Fibroblast of villous mesenchyme (primary cell): ENCODE results near the gene ABHD16B. TPM values are rescaled to one million over a fixed set of nuclear protein-coding genes. Genes with fewer than 3 reads are reported as not detected.
A peak's percentile ranks its signal among the peaks of the same experiment; 100 is the strongest.

Experiments used
- DNase-seq: peaks from one replicate; pipeline ENCODE4 v3.0.0-alpha.2; 2010; ENCODE audit warnings: low read depth
- H3K4me3 ChIP-seq: 2 replicates; pipeline ENCODE4 v1.5.1; 2011; ENCODE audit warnings: low read depth, mild to moderate bottlenecking, low read length
- CTCF ChIP-seq: IDR thresholded peaks from 2 replicates; pipeline ENCODE4 v1.5.1; 2012; ENCODE audit warnings: low read depth, mild to moderate bottlenecking, low read length; ENCODE audit not compliant: insufficient read depth
- small RNA-seq: library from RNA; depleted of rRNA; stranded (forward); fragments of <200 nt; gene quantifications from one replicate; pipeline ENCODE3, GENCODE V24; 2012
- total RNA-seq: library from RNA; depleted of rRNA; stranded (reverse); fragments of >200 nt; gene quantifications from 2 replicates; pipeline ENCODE4 v1.2.3, GENCODE V29; 2012

ABHD16B gene
- total RNA-seq, 1 donor = not detected

- no peak for TF ChIP-seq CTCF
Measured at GRCh38 chr20:63898882-63899558, 37.7 kb downstream of the ABHD16B start.

GRCh38 chr20:63900413-63900812 lies 39.1 kb downstream of the ABHD16B start:
- no peak overlapping the region for H3K4me3 ChIP-seq
- TF ChIP-seq CTCF = no peak
- no peak for DNase-seq

More at GRCh38 chr20:63898882-63899558, 37.7 kb downstream of the ABHD16B start:
- DNase-seq = no peak
- H3K4me3 ChIP-seq = no peak overlapping the region

- no peak overlapping the region for H3K4me3 ChIP-seq
- TF ChIP-seq CTCF = no peak
- no peak for DNase-seq
Measured at GRCh38 chr20:63903796-63904561, 42.7 kb downstream of the ABHD16B start.

GRCh38 chr20:63908008-63908682 lies 46.8 kb downstream of the ABHD16B start:
- no peak overlapping the region for H3K4me3 ChIP-seq
- DNase-seq = peak; percentile 76
- no peak for TF ChIP-seq CTCF

- DNase-seq = peak; percentile 34
- no peak for TF ChIP-seq CTCF
- no peak overlapping the region for H3K4me3 ChIP-seq
Measured at GRCh38 chr20:63911176-63911575, 49.9 kb downstream of the ABHD16B start.

Small RNA genes lying within 50 kb of the gene (small RNA-seq; reads per million reads assigned to genes)
- 7.9 reads per million, percentile 88 among the genes with 10 or more reads in this experiment for gene RNU1-134P

Other genes with a start within 250 kb of the ABHD16B start
- gene GMEB2, start 234.4 kb upstream of the ABHD16B start, total RNA-seq = 9.3 and 10.8 TPM in 2 replicates
- gene STMN3, start 208.1 kb upstream of the ABHD16B start, total RNA-seq = 5.6 and 10.6 TPM in 2 replicates
- gene RTEL1, start 203.2 kb upstream of the ABHD16B start, total RNA-seq = 11.7 and 14.2 TPM in 2 replicates
- gene TNFRSF6B, start 164.8 kb upstream of the ABHD16B start, total RNA-seq = 31.5 and 44.5 TPM in 2 replicates
- gene ARFRP1, start 153.5 kb upstream of the ABHD16B start, total RNA-seq = 24.2 and 30.3 TPM in 2 replicates
- gene ZGPAT, start 153.5 kb upstream of the ABHD16B start, total RNA-seq = 19.4 and 20.3 TPM in 2 replicates
- 3.5 TPM in 2 replicates for gene LIME1, start 124.8 kb upstream of the ABHD16B start, total RNA-seq
- 24.2 and 35.1 TPM in 2 replicates for gene SLC2A4RG, start 121.7 kb upstream of the ABHD16B start, total RNA-seq
- gene ZBTB46, start 30.2 kb upstream of the ABHD16B start, total RNA-seq = 13.8 and 21.3 TPM in 2 replicates
- gene TPD52L2, start 3.8 kb downstream of the ABHD16B start, total RNA-seq = 103 and 115 TPM in 2 replicates
- gene DNAJC5, start 33.6 kb downstream of the ABHD16B start, total RNA-seq = 51.2 and 61.7 TPM in 2 replicates
- 20.9 and 25.0 TPM in 2 replicates for gene UCKL1, start 94.9 kb downstream of the ABHD16B start, total RNA-seq
- 13.8 and 15.8 TPM in 2 replicates for gene ZNF512B, start 108.4 kb downstream of the ABHD16B start, total RNA-seq
- gene SAMD10, start 118.1 kb downstream of the ABHD16B start, total RNA-seq = 0.64 and 1.3 TPM in 2 replicates
- 52.7 and 53.8 TPM in 2 replicates for gene PRPF6, start 119.6 kb downstream of the ABHD16B start, total RNA-seq
- gene C20orf204, start 174.7 kb downstream of the ABHD16B start, total RNA-seq = 0.43 and 0.97 TPM in 2 replicates
- gene SOX18, start 188.1 kb downstream of the ABHD16B start, total RNA-seq = under 0.01 TPM in 1 of 2 replicates, not detected in the other
- 20.7 and 24.2 TPM in 2 replicates for gene TCEA2, start 201.7 kb downstream of the ABHD16B start, total RNA-seq
- 13.0 and 13.2 TPM in 2 replicates for gene RGS19, start 218.0 kb downstream of the ABHD16B start, total RNA-seq
- 1.6 and 1.7 TPM in 2 replicates for gene OPRL1, start 218.6 kb downstream of the ABHD16B start, total RNA-seq
- under 0.01 TPM in 1 of 2 replicates, not detected in the other for gene LKAAEAR1, start 222.9 kb downstream of the ABHD16B start, total RNA-seq
- gene NPBWR2, start 246.1 kb downstream of the ABHD16B start, total RNA-seq = not detected in 2 replicates